T-helper 1 cell treated with Interleukin-12 subunit alpha and Interleukin-12 subunit beta and Interleukin-4 antibody, amounts not matched to agents 30 μg/mL and 1 μg/mL, for 36 hours (primary cell): ENCODE measurements around the gene PLAAT2.
"Not testable (repeated sequence)": the region's sequence is repeated elsewhere in the genome, so short reads cannot be mapped to it uniquely, and the experiment has no call there.

Experiments
- H3K27ac Mint-ChIP-seq: one replicate; pipeline ENCODE4 v1.8.0; 2021; ENCODE audit warnings: mild to moderate bottlenecking, mixed read lengths
- H3K27me3 Mint-ChIP-seq: one replicate; pipeline ENCODE4 v1.8.0; 2021; ENCODE audit warnings: low read depth, mixed read lengths
- H3K36me3 Mint-ChIP-seq: one replicate; pipeline ENCODE4 v1.8.0; 2021; ENCODE audit warnings: low read depth, mixed read lengths
- H3K4me1 Mint-ChIP-seq: one replicate; pipeline ENCODE4 v1.8.0; 2021; ENCODE audit warnings: low read depth, mixed read lengths
- H3K4me3 Mint-ChIP-seq: one replicate; pipeline ENCODE4 v1.8.0; 2021; ENCODE audit warnings: mild to moderate bottlenecking, moderate library complexity, mixed read lengths
- H3K9me3 Mint-ChIP-seq: one replicate; pipeline ENCODE4 v1.8.0; 2021; ENCODE audit warnings: mixed read lengths

Gene PLAAT2

DNA sequence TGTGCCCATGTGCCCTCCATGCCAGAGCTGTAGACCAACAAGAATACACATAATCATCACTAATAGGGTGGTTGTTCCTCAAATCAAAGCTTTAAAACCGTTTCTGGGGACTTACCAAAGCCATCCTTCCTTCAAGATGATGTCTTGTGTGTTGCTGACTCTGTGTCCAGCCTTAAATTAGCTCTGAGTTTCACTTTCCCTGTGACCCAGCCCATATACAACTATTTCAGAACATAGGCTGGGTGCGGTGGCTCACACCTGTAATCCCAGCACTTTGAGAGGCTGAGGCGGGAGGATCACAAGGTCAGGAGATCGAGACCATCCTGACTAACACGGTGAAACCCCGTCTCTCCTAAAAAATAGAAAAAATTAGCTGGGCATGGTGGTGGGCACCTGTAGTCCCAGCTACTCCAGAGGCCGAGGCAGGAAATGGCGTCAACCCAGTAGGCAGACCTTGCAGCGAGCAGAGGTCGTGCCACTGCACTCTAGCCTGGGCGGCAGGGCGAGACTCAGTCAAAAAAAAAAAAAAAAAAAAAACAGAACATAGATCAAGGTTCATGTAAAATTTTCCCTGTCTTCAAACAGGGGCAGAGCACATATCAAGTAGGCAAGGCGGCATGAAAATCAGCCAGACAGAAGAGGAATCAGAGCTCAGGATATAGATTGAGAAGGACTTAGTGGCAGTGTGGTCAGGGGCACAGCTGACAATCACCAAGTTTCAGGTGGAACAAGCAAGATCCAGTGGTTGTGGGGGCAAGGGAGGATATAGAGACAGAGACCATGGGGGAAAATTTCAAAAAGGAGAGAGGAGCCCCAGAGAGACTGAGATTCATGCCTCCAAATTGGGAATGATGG is at the start of gene PLAAT2:
Gene PLAAT2 (minus strand): TSS at position 179 of the 855 bp plus-strand sequence. CDS start 55 bp downstream, at position 124.
- Mint-ChIP-seq H3K27me3 (no peaks in the 10 kb centered on the region), H3K36me3 (no peaks in the 10 kb centered on the region), H3K9me3 (no peaks in the 10 kb centered on the region), H3K27ac (peak within 1 kb of the TSS; percentile 45), H3K4me1 (peaks cover 50% of the 10 kb centered on the region), H3K4me3 (no peak within 1 kb of the TSS)

DNA sequence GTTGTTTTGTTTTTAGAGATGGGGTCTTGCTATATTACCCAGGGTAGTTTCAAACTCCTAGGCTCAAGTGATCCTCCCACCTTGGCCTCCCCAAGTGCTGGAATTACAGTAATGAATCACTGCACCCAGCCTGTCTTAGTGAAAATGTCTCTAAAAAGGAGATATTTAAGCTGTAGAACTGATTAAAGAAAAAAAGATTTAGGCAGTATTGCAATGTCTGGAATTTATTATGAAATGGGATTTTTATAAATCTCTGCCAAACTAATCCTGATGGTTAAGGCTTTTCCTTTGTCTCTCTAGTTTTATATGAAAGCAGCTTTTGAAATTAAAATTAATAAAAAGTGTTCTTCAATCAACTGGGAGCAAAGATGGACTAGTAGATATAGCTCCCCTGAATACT is 49.0 kb upstream of the PLAAT2 start:
- H3K4me1 Mint-ChIP-seq: peaks cover 7% of the 10 kb centered on the region
- no peak overlapping the region for H3K4me3 Mint-ChIP-seq
- H3K27ac Mint-ChIP-seq: no peak overlapping the region
- no peaks in the 10 kb centered on the region for H3K9me3 Mint-ChIP-seq
- H3K36me3 Mint-ChIP-seq: no peaks in the 10 kb centered on the region
- peaks cover 10% of the 10 kb centered on the region for H3K27me3 Mint-ChIP-seq

DNA sequence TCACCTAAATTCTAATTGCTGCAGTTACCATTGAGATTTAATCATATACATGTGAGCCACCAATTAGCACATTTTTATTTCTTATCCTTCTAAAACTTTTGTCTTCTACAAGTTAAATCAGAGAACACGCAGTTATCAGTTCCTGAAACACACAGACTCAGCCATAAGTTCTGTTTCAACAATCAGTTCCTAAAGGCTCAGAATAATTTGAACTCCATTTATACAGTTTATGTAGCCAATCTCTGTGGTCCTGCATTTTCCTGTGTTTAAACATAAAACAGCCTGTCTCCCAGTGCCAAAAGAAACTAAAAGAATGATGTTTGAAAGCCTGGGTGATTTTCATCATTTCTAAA is 48.2 kb upstream of the PLAAT2 start:
- Mint-ChIP-seq H3K4me3 (no peak overlapping the region), H3K4me1 (peaks cover 7% of the 10 kb centered on the region), H3K27me3 (peaks cover 10% of the 10 kb centered on the region), H3K36me3 (no peaks in the 10 kb centered on the region), H3K9me3 (no peaks in the 10 kb centered on the region), H3K27ac (no peak overlapping the region)

DNA sequence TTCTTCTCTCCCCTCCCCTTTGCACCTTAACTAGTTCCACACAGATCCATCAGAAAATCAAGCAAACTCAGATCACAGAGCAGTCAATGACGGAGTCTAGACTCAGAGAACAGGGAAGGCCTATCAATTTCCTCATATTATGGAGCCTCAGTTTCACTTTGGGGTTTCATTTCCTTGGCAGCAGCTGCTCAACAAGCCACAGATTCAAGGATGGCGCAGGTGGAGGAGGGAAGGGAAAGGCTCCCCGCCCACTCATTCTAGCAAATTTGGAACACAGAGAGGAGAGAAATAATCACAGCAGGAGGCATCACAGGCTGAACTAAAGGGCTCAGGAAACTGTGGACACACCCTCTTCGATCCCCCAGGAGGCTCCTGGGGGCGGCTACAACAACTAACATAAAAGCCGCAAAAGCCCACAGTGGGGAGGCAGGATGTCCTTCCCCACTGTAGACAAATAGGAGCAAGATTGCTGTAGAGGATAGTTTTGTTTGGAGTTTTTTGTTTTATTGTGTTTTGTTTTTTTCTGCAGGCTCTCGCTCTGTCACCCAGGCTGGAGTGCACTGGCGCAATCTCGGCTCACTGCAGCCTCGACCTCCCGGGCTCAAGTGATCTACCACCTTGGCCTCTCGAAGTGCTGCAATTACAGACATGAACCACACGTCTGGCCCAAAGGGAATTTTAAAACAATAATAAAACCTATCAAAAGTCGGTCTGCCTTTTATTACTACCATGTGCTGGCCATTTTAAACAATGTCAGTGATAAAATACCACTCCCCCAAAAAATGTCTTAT is 47.6 kb upstream of the PLAAT2 start:
- Mint-ChIP-seq H3K27ac (no peak overlapping the region), H3K4me1 (peaks cover 7% of the 10 kb centered on the region), H3K4me3 (no peak overlapping the region), H3K9me3 (no peaks in the 10 kb centered on the region), H3K36me3 (no peaks in the 10 kb centered on the region), H3K27me3 (peaks cover 10% of the 10 kb centered on the region)

DNA sequence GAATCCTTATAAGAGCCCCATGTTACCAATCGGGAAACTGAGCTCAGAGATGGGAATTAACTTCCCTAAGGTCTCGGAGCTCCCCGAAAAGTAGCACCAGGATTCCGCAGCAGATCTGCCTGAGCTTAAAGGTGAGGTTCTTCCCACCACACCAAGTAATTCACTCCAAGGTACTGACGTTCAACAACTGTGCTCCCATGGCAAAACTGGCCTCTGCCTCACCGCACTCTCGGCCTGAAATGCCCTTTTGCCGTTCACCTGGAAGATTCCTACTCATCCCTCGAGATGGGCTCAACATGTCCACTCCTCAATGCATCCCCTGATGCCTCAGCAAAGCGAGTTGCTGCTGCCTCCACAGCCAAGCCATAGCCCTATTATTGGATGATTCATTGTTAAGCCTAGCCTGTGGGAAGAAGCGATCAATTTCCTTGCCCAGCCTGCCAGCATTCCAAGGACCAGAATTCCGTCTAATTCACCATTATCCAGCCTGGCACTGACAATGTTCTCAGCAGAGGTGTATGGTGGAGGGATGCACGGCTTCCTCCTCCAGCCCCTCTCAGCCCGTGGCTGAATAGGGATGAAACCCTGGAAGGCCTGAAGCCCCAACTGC is 46.9 kb upstream of the PLAAT2 start:
- Mint-ChIP-seq H3K4me3 (no peak overlapping the region), H3K27ac (no peak overlapping the region), H3K36me3 (no peaks in the 10 kb centered on the region), H3K9me3 (no peaks in the 10 kb centered on the region), H3K27me3 (peaks cover 10% of the 10 kb centered on the region), H3K4me1 (peaks cover 7% of the 10 kb centered on the region)

DNA sequence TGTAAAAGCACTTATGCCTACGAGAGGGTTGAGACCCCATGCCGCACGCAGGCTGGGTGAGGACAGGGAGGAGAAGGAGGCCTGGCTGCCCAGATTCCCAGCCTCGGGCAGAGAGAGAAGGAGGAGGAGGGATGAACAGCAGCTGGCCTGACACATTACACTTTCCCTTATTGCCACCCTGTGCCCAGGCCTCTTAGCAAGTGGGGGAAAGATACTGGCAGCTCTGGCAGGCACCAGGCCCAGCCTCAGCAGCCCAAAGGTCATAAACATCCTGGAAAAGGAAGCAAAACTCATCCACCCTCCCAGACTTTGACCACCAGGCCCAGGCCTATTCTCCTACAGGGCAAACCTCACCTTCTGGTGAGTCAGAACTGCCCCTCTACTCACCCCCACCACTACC is 46.4 kb upstream of the PLAAT2 start:
- Mint-ChIP-seq H3K27ac (no peak overlapping the region), H3K36me3 (no peaks in the 10 kb centered on the region), H3K4me3 (no peak overlapping the region)

DNA sequence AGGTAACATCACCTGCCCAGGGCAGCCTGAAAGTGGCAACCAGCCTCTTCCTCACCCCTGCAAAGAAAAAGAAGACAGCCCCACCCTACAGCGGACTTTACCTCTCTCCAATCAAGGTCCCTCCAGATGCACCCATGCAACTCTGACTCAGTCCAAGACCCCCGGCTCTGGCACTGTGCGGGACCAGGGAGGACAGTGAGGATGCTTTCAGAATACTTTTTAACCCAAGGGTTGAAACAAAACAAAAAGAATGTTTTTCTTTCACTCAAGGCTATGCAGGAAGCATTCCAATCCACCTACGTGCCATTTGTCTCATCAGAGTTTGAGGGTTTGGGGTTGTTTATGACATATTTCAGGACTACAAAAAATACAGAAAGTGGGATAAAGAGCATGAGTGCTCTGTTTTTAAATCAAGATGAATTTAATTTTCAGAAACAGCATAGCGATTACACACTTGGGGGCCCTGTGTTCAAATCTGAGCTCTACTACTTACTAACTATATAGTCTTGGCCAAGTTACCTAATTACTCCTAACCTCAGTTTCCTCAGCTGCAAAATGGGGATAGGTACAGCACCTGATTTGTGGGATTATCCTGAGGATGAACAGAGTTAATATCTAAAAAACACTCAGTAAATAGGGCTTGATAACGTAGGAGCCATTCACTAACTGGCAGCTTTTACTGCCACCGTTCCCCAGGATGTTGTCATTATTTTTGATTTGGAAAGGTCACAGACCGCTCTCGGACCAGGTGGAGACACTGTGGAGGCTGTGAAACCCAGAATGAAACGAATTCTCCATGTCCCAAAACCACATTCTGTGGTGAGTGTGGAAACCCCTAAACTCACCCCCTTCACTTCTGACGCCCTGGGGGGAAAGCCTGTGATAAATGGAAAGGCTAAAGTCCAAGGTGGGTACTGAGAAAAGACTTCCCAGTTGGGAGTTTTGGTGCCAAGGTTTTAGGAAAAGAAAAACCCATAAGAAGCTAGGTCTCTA is 45.5 kb upstream of the PLAAT2 start:
- H3K36me3 Mint-ChIP-seq: no peaks in the 10 kb centered on the region
- no peak overlapping the region for H3K27ac Mint-ChIP-seq
- peaks cover under 1% of the 10 kb centered on the region for H3K4me1 Mint-ChIP-seq

More for the DNA sequence above, 46.4 kb upstream of the PLAAT2 start:
- Mint-ChIP-seq H3K4me1 (peaks cover 6% of the 10 kb centered on the region), H3K9me3 (no peaks in the 10 kb centered on the region), H3K27me3 (peaks cover 10% of the 10 kb centered on the region)

DNA sequence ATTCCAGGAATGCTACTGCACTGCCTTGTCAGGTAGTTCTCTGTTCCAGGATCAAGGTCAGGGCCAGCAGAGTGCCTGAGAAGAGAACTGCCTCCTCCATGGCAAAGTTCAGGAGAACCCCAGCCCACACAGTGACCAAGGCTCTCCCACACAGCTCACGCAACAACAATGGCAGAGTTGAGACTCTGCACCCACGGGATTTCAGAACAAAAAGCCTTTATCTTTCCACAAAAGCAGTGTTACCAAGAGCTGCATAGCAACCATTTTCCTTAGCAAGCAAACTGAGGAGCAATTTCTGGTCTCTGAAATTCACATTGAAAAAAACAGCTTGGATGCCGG is 40.0 kb upstream of the PLAAT2 start:
- Mint-ChIP-seq H3K27ac (no peak overlapping the region), H3K4me3 (no peak overlapping the region), H3K27me3 (no peaks in the 10 kb centered on the region), H3K4me1 (no peaks in the 10 kb centered on the region), H3K36me3 (no peaks in the 10 kb centered on the region), H3K9me3 (no peaks in the 10 kb centered on the region)

More for the DNA sequence above, 45.5 kb upstream of the PLAAT2 start:
- H3K27me3 Mint-ChIP-seq: peaks cover 10% of the 10 kb centered on the region
- H3K9me3 Mint-ChIP-seq: no peaks in the 10 kb centered on the region
- H3K4me3 Mint-ChIP-seq: no peak overlapping the region

DNA sequence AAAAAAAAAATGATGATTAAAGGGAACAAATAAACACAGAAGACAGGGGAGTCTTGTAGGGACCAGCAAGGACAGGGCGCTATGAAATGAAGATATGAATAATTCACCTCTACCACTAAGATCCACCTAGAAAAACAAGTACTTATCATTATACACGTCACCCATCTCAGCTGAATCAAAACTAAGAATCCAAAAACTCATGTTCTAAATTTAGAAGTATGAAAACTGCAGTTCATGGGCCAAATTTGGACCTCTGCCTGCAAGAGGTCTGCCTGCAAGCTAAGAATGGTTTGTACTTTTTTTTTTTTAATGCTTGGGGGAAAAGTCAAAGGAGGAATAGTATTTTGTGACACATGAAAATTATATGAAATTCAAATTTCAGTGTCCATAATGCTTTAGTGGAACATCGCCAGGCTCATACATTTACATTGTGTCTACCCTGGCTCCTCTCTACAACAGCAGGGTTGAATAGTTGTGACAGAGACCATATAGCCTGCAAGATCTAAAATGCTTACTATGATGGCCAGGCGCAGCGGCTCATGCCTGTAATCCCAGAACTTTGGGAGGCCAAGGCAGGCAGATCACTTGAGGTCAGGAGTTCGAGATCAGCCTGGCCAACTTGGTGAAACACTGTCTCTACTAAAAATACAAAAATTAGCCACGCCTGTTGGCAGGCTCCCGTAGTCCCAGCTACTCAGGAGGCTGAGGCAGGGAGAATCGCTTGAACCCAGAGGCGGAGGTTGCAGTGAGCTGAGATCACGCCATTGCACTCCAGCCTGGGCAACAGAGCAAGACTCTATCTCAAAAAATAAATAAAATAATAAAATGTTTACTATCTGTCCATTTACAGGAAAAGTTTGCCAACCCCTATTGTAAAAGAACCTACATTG is 39.4 kb upstream of the PLAAT2 start:
- not testable (repeated sequence) for H3K27ac Mint-ChIP-seq

DNA sequence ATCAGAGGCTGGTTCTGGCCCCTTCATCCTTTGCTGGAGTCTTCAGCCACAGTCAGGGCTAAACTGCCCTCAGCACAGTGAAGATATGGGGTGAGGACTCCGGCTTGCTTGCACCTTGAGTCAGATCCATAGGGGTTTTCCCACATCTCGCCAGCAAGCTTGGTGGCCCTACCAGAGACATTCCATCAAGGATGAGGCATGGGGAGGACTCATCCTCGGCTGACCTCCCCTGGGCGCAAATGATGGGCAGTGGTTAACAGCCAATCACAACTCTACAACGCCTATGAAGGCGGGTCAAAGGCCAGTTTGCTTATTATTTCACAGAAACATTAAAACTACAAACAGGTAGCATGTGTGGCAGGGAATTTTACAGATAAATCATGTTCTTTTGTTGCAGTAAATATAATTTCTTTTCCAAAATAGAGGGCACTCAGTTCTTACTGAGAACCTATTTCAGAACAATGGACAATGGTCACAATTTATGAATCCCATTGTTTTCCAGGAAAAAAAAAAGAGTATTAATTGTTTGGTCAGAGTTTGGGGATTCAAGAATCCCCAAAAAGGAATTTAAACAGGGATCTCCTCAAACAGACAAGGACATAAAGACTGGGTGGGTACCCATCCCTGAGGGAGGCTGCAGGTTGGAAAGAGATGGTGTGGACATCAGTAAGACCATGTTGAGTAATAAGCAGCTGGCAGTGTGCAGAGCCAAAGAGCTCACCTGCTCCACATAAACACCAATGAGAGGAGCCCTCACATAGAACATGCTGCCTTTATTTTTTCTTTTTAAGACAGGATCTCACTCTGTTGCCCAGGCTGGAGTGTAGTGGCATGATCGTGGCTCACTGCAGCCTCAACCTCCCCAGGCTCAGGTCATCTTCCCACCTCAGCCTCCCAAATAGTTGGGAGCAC is 36.3 kb upstream of the PLAAT2 start:
- Mint-ChIP-seq H3K36me3 (no peaks in the 10 kb centered on the region), H3K4me1 (no peaks in the 10 kb centered on the region), H3K27ac (no peak overlapping the region), H3K4me3 (no peak overlapping the region), H3K27me3 (no peaks in the 10 kb centered on the region), H3K9me3 (no peaks in the 10 kb centered on the region)

More for the DNA sequence above, 39.4 kb upstream of the PLAAT2 start:
- not testable (repeated sequence) for H3K9me3 Mint-ChIP-seq, H3K4me1 Mint-ChIP-seq, H3K27me3 Mint-ChIP-seq, H3K36me3 Mint-ChIP-seq, H3K4me3 Mint-ChIP-seq

DNA sequence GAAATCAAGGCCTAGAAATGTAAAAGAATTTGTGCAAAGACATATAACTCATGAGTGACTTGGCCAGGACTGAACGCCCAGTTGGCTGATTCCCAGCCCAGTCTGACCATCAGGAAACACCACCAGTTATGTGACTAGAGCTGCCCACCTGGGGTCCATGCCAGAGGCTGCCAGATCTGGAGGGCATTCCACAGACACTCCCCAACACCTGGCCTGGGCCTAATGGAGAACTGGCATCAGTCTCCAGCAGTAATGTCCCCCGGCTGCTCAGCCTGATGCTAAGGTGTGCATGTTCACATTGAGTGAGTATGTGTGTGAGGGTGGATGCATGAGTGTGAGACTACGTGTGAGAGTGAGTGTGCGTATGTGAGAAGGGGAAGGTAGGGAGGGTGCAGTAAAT is 35.4 kb upstream of the PLAAT2 start:
- H3K27me3 Mint-ChIP-seq: no peaks in the 10 kb centered on the region
- no peak overlapping the region for H3K27ac Mint-ChIP-seq
- H3K36me3 Mint-ChIP-seq: no peaks in the 10 kb centered on the region
- no peak overlapping the region for H3K4me3 Mint-ChIP-seq
- no peaks in the 10 kb centered on the region for H3K4me1 Mint-ChIP-seq
- no peaks in the 10 kb centered on the region for H3K9me3 Mint-ChIP-seq

DNA sequence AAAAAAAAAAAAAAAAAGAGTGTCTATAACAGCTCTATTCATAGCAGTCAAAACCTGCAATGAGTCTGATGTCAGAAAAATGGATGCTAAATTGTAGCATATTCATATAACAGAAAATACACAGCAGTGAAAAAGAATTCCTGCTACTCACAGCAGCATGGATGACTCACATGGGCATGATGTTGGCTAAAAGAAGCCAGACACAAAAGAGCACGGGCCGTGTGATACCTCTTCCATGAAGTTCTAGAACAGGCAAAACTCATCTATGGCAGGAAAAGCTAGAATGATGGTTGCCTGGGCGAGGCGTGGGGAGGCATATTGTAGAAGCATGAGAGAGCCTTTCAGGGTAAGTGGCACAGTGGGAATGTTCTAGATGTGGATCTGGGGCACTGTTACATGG is 32.1 kb upstream of the PLAAT2 start:
- peaks cover 3% of the 10 kb centered on the region for H3K4me1 Mint-ChIP-seq
- no peaks in the 10 kb centered on the region for H3K9me3 Mint-ChIP-seq
- H3K36me3 Mint-ChIP-seq: no peaks in the 10 kb centered on the region
- H3K27ac Mint-ChIP-seq: no peak overlapping the region
- H3K4me3 Mint-ChIP-seq: no peak overlapping the region
- no peaks in the 10 kb centered on the region for H3K27me3 Mint-ChIP-seq
